GM18519 (cell line): ENCODE results near the gene USP6.
"Not testable (repeated sequence)": the region's sequence is repeated elsewhere in the genome, so short reads cannot be mapped to it uniquely, and the experiment has no call there.

Experiments used
- ATAC-seq: cut with Tn5 transposase; IDR thresholded peaks from one replicate; pipeline ENCODE4 v1.9.1; 2021; ENCODE audit warnings: mild to moderate bottlenecking, moderate library complexity; ENCODE audit not compliant: unreplicated experiment, low FRiP score

Gene USP6

DNA sequence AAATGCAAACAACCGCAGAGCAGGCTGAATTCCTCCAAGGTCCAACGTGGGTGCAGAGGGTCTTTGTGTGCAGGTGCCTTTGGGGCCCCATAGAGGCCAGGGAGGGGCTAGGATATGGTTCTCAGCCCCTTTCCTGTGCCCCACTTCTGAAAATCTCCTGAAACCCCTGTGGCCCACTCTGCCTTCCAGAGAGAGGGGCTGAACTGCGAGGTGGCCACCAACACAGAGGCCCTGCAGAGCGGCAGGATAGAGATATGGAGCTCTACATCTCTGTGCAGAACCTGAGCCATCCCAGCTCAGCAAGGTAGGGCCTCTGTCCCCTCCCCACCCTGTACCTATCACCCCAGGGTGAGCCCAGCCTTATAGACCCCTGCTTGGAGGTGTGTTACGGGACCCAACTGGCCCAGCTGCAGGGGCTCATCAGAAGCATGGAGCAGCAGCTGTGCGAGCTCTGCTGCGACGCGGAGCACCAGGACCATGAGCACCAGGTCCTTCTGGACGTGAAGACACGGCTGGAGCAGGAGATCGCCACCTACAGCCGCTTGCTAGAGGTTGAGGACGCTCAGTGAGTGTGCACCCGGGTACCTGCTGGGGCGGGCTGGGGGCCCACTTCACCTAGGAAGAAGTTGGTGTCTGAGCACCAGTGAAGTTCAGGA lies 5.5 kb downstream of the USP6 start:
- no peak for ATAC-seq

DNA sequence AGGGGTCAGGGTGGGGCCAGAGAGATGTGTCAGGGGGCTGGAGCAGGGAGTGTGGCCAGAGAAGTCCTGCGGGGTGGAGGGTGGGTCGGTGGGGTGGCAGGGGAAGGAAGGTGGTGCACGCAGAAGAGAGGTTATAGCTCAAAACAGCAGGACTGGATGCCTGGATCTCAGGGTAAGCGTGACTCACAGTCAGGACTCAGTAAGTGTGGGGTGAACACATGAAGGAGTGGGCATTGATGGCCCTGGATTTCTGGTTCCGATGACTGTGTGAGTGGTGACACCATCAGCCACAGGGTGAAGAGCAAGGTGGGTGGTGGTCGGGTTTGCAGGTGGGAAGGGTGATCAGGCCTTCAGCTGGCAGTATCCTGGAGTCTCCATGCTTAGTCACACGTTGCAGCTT lies 6.2 kb downstream of the USP6 start:
- not testable (repeated sequence) for ATAC-seq

DNA sequence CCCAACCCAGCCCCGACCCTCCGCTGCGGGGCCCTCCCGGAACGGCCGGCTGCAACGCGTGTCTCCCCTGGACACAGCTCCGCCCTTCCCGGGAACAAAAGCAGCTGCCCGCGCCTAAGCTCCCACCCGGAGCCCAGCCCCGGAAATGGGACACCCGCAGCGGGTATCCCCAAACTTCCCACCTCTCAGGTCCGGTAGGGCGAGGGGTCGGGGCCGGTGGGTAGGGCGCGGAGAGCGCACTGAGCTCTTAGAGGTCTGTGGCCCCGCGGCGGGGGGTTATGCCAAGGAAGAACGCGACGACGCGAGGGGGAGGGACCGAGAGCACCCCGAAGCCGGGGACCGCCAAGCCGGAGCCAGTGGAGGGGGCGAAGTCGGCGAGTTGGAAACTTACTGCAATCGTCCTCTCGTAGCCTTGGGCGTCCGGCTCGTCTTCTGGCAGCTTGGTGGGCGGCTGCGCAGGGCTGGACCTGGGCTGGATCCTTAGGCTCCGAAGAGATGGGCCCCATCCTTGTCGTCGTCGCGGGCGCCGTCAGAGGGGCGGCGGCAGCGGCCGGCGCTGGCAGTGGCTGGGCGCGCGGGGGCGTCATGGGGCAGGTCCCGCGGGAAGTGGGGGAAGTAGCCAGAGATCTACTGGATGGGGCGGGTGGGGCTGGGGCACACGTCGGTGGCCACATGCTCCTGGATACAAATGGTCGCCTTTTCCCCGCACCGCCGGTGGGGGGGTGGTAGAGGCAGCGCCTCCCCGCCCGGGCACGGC lies 6.9 kb downstream of the USP6 start:
- no peak for ATAC-seq

DNA sequence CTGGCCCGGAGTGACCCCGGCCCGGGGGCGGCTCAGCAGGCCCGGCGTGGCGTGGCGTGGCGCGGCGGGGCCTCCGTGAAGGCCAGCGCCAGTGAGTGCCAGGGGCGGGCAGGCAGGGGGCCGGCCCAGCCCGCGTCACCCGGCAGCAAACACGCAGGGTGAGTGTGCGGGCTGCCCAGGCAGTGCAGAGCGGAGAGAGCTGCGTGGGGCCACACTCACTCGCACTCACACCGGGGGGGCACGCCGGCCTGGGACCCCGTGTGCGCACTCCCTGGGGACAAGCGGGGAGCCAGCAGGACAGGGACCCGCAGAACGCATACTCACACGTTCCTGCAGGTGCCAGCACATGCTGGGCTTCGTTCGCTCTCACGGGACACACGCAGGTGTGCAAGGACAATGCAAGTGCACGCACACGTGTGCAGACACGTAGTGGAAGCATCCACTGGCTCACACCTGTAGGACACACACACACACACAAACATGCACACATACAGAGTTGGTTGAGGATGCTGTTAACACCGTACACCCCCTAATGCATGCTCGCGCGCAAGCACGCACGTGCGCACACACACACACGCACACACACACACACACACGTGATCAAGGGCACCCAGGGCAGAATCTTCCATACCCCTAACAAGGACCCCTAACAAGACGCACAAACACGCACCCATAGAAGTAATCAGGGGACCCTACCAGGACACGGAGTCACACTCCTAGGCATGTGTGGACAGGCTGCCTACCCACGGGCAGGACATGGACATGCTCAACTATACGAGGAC lies 7.7 kb downstream of the USP6 start:
- ATAC-seq: no peak

DNA sequence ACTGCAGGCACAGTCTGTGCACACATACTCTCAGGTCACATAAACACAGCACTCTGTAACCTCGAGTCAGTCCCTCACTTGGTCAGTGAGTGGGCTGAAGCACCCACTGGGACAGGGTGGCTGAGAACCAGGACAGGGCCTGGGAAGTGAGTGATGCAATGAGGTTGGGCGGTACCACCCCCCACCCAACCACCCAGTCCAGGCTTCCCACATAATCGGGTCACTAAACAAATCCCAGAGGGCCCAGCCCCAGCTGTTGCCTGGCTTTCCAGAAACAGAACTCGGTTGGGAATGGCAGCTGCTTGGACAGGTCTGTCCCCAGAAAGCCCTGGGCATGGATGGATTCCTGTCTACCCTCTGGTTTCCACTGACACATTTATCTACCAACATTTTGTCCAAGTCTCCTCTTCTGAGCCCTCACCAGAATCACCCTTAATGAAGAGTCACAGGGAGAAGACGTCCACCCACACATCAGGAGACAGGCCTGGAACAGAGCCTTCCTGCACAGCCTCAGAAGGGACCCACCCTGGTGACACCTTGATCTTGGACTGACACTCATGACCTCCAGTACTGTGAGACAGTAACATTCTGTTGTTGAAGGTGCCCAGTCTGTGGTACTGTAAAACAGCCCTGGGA lies 8.4 kb downstream of the USP6 start:
- not testable (repeated sequence) for ATAC-seq

DNA sequence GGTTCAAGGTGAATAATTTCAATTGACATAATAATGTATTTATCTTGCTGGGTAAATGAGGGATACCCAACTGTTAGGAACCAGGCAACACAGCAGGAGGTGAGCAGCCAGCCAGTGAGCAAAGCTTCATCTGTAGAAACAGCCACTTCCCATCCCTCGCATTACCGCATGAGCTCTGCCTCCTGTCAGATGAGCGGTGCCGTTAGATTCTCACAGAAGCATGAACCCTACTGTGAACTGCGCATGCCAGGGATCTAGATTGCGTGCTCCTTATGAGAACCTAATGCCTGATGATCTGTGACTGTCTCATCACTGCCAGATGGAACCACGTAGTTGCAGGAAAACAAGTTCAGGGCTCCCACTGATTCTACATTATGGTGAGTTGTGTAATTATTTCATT lies 9.1 kb downstream of the USP6 start:
- not testable (repeated sequence) for ATAC-seq

DNA sequence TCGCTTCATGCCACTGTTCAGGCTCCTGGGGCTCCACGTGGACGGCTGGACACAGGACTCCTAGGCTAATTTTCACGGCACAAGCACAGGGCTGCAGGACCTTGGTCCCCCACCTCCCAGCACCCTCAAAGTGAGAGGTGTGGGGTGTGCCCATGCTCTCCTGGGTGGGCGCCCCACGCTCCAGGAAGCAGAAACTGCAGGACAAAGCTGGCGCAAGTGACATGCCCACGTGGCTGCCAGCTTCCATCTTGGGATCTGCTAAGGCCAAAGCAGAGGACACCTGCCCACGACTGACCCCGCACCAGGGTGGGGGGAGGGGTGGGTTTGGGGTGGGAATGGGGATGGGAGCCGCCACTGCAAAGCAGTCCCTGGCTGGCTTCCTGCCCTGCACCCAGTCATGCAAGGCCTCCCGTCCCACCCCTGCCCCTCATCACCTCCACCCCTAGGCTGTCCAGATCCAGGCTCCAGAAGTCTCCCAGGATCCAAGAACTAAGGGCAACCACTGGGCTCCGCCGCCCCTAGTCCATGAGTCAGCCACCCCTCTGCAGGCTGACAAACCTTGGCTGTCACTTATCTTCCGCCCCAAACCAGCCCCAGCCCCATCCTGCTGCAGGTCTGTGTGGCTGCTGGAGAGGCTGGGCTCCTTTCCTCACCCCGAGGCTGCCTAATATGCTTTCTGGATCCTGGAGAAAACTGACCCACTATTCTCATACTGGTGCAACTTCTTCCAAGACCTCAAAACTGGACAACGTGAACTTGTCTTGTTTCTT lies 11.1 kb downstream of the USP6 start:
- ATAC-seq: no peak

DNA sequence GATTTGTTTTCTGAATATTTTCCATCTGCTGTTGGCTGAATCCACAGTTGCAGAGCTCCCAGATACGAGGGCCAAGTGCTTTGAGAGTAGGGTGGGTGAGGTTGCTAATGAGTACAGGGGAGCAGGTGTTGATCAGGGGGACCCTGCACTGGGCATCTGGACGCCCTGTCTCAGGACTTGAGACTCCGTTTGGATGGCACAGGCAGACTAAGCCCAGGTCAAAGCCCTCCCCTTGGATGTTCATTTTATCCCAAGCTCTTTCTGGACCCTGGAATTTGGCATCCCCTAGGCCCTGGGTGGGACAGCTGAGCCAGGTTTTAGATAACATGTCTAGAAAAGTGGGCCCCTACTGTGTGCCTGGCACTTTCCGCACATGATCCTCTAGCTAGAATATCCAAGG lies 12.1 kb downstream of the USP6 start:
- no peak for ATAC-seq

DNA sequence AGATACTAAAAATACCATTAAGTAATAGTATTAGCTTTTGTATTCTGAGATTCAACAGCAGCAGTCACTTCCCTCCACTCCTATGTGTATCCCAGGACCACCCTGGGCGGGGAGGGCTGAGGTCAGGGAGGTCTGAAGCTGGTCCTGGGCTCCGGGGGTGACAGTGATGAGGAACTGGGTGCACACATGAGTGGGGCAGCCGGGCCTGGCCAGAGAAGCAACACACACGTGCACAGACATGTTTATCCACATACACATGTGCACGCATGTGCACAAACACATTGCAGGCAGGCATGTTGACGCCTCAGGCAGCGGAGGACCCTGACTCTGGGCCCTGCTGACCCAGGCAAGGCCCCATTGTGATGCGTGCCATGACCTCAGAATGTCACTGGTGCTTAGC lies 12.6 kb downstream of the USP6 start:
- not testable (repeated sequence) for ATAC-seq

DNA sequence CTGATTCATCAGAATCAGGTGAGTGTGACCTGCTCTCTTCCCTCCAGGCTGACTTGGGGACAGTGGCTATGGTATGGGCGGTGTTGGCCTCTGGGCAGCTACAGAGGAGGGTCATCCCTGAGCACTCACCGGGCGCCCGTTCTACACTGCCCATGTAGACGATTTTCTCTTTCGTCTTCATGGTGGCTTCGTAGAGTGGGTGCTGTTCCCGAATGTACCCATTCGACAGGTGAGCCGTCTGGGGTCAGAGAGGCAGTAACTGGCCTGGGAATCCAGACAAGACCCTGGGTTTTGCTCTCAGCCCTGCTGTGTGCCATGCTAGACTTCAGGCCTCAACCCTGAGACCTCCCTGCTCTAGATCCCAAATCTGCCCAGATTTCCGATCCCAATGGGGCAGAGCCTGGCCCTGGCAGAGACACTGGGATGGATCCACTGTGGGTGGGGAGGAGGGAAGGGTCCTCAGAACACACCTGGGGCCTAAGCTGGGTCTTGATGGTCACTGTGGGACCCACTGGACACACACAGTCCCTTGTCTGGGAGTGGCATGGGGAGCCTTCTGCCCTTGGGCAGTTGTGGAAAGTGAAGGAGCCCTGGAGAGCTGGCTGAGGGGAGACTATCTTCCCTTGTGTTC lies 13.2 kb downstream of the USP6 start:
- ATAC-seq: no peak

DNA sequence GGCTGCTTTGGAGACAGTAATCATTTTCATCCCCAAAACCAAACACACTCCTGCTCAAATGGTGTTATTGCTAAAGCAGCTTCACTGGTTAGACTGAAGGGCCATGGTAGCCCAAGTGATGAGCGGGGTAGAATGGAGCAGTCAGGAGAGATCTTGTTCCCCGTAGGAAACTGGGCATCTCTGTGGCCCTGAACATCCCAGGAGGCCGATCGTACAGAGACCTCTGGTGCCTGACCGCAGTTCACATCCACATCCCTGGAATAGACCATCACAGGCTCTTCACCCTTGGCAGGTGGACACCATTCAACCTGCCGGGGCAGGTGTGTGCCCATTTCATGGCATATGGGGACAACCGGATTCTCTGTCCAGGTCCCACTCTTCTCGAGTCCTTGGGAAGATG lies 13.9 kb downstream of the USP6 start:
- not testable (repeated sequence) for ATAC-seq

DNA sequence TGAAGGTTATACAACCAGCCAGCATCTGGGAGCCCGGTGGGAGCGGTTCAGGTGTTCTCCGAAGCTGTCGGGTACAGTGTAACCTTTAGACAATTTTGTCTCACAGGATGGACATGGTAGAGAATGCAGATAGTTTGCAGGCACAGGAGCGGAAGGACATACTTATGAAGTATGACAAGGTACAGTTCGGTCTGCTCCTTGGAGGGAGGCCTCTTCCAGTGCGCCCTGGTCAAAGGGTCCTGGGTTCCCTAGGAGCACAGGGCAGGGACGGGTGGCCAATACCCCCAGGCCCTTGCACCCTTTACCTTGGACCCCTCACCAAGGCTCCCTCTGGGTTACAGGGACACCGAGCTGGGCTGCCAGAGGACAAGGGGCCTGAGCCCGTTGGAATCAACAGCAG lies 14.4 kb downstream of the USP6 start:
- ATAC-seq: not testable (repeated sequence)

DNA sequence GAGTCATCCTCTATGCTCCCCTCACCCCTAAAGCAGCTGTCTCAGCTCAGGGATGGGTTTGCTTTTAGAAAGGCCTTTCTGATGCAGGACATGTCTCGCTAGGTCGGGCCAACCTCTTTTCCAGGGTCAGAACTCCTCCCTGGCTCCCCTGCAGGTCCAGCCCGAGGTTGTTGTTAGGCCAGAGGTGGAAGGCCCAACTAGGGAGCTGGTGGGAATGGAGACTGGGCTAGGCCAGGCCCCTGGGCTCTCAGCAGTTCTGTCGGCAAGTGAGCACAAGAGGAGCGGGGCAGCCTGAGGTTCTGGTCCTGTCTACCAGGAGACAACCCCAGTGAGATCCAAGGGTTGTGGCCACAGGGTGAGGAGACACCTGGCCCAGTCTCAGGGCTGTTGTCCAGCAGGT lies 14.9 kb downstream of the USP6 start:
- not testable (repeated sequence) for ATAC-seq

DNA sequence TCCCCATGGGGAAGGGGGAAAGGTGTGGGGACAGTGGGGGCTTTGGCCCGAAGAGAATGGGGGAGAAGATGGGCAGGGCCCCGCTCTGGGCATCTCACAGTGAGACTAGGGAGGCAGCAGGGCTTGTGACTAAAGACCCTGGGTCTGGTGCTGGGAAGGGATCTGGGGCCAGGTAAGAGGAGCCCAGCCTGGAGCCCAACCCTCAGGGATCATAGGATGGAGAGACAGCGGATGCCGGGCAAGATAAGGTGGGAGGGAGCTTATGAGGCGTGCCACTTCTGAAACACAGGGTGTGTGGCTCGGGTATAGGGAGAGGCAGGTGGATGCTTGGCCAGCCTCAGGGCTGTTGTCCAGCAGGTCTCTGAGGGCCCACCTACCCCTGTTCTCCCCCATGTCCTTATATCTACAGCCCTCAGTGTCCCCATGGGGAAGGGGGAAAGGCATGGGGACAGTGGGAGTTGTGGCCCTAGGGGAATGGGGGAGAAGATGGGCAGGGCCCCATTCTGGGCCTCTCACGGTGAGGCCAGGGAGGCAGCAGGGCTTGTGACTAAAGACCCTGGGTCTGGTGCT lies 15.4 kb downstream of the USP6 start:
- ATAC-seq: no peak

DNA sequence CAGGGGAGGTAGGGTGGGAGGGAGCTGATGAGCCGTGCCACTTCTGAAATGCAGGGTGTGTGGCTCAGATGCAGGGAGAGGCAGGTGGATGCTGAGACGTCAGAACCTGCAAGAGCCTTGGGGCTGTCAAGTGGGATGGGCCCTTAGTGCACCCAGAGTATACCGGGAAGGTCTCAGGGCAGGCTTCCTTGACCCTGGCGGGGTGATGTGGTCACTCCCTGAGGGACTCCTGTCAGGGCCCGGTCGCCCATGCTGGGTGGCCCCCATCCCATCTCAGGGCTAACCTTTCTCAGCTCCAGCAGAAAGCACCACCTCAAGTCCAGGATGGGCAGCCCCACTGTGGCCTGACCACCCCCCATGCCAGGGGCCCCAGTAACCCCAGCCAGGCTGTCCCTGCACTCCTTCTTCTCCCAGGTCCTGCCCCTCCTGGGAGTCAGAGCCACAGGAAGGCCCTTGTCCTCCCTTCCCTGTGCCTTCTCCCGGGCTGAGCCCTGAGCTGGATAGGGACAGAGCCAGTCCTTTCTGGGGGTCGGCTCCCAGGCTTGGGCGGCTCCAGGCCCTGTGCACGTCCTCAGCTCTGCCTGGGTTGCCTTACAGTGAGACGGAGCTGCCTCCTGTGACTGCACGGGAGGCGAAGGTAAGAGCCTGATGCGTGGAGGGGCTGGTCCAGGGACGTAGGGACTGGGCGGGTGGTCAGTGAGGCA lies 16.1 kb downstream of the USP6 start:
- ATAC-seq: not testable (repeated sequence)

DNA sequence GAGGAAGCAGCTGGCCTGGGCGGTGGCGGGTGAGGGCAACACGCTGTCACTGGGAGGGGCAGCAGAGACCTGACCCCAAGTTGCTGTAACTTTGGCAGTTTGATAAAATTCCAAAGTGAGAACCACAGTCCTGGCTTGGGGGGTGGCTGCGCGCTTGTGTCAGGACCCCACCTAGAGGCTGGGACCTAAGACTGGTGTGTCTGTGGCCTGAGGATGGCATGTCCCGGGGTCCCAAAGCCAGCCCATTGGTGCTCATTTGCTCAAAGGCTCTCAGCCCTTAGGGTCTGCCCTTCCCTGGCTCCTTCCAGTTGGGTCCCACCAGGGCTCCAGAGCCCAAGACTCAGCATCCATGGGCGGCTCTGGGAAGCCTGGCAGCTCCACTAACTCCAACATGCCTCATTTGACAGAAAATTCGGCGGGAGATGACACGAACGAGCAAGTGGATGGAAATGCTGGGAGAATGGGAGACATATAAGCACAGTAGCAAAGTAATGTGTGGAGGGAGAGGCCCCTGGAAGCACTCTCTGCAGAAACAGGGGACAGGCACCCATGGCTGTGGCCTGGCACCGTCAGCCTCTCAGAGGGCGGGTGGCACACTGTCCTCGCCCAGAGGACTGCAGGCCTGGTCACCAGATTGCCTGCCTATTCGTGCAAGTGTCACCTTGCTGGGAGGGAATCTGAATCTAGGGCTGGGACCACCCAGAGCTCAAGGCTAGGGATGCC lies 16.8 kb downstream of the USP6 start:
- ATAC-seq: not testable (repeated sequence)

DNA sequence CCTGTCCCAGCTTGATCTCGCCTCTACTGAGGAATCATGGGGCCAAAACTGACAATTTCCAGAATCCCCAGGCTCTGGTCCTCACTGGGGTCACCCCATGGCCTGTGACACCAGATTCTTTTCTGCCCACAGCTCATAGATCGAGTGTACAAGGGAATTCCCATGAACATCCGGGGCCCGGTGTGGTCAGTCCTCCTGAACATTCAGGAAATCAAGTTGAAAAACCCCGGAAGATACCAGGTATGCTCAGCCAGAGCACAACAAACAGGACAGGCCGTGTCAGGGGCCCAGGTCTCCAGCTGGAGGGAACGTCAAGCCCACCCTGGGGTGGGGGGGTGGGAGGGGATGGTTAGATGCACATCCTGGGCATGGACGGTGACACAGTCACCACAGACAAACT lies 17.5 kb downstream of the USP6 start:
- no peak for ATAC-seq

DNA sequence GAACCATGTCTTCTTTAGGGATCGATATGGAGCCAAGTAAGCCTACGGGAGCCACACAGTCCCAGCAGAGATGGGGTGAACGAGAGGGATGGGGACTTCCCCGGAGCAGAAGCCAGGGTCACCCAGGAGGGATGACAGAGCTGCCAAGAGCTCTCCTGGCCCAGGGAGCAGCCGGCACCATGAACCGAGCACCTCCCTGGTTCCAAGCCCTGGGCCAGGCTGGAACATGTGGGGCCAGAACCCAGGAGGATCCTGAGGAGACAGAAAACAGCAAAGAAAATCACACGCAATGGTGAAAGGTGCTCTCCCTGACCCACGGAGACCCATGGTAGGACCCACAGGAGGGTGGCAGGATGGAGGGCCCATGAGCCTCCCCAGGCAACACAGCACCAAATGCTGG lies 18.1 kb downstream of the USP6 start:
- ATAC-seq: not testable (repeated sequence)
